ENCODE results near the gene WDR47. TPM values are rescaled to one million over a fixed set of nuclear protein-coding genes. Genes with fewer than 3 reads are reported as not detected.

Gene WDR47
- total RNA-seq, 2 experiments from 2014 or later: 10.6 to 10.9 TPM

DNA sequence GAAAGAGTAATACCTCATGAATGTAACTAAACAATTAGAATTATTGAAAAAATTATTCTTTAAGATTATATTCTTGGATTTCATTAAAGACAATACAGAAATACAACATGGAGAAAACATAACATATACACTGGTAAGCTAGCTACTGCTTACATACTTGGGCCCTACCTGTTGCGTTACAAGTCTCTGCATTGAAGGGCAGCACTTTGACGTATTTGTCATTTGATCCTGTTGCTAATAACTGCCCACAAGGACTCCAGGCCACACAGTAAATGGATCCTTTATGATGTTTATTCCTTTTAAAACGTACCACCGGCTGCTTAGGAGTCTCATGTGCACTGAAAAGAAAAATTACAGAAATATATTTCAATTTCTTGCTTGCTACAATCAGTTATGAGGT is 58.8 kb downstream of the WDR47 start:
- ChIA-PET POLR2A (interaction anchor here (0.9 kb wide), 1 partner anchor 11 kb away, joined by 3 read pairs; no protein-coding TSS in a partner anchor), CTCF (no interaction called here)
- H3K4me3 Mint-ChIP-seq: no peak overlapping the region
- no peak overlapping the region for H3K27ac Mint-ChIP-seq
- H3K27me3 Mint-ChIP-seq: no peaks in the 10 kb centered on the region
- H3K4me1 Mint-ChIP-seq: no peaks in the 10 kb centered on the region
- H3K9me3 Mint-ChIP-seq: no peaks in the 10 kb centered on the region
- H3K36me3 Mint-ChIP-seq (ENCODE audit: low read depth): peaks cover 6% of the 10 kb centered on the region
- DNase-seq: no peak

DNA sequence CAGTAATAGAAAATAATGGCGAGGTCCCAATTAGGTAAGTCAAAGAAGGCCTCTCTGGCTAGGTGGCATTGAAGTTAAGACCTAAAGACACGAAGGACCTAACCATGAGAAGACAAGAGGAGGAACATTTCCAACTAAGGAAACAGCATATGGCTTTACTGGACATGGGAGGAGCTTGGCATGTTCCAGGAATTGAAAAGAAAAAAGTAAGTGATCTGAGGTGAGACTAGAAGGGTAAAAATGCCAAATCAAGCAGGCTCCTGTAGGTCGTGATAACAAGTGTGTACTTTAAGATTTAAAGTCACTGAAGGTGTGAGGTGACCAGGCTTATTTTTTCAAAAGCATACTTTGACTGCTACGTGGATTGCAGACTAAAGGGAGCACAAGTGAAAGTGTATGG is 65.2 kb downstream of the WDR47 start:
- H3K4me3 Mint-ChIP-seq: no peak overlapping the region
- CTCF ChIA-PET: interaction anchor here (0.6 kb wide), 1 partner anchor 21 kb away, joined by 4 read pairs; no protein-coding TSS in a partner anchor
- no peaks in the 10 kb centered on the region for H3K27me3 Mint-ChIP-seq
- POLR2A ChIA-PET: no interaction called here
- peaks cover 13% of the 10 kb centered on the region for H3K36me3 Mint-ChIP-seq (ENCODE audit: low read depth)
- no peaks in the 10 kb centered on the region for H3K9me3 Mint-ChIP-seq
- H3K4me1 Mint-ChIP-seq: peaks cover 6% of the 10 kb centered on the region
- no peak overlapping the region for H3K27ac Mint-ChIP-seq
- no peak for DNase-seq

DNA sequence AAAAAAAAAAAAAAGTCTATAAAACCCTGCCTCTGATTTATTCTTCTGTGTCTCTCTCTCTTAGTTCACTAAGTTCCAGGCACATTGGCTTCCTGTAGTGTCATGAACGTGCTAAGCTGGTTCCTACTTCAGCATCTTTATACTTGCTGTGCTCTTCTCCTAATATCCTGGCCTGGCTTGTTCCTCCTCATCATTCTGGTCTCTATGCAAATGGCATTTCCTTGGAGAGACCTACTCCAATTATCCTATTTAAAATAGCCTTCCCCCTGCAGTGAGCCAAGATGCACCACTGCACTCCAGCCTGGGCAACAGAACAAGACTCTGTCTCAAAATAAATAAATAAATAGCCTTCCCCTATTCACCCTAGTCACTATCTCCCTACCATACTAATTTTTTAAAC is 69.0 kb downstream of the WDR47 start:
- Mint-ChIP-seq H3K36me3 (ENCODE audit: low read depth) (peaks cover 24% of the 10 kb centered on the region), H3K27me3 (no peaks in the 10 kb centered on the region), H3K27ac (no peak overlapping the region), H3K4me1 (peaks cover 6% of the 10 kb centered on the region), H3K4me3 (no peak overlapping the region), H3K9me3 (no peaks in the 10 kb centered on the region)
- ChIA-PET CTCF (no interaction called here), POLR2A (no interaction called here)
- DNase-seq: no peak

DNA sequence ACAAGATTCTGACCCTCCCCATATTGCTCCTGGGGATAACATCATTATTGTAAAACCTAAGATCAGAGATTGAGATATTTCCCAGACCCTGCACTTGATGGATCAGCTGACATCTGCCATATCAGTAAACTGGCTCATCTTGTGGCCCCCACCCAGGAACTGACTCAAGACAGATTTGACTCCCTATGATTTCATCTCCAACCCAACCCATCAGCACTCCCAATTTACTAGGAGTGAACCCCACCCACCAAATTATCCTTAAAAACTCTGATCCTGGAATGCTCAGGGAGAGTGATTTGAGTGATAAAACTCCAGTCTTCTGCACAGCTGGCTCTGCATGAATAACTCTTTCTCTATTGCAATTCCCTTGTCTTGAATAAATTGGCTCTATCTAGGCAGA is 72.6 kb downstream of the WDR47 start:
- Mint-ChIP-seq H3K27ac (no peak overlapping the region), H3K4me3 (no peak overlapping the region), H3K9me3 (no peaks in the 10 kb centered on the region), H3K27me3 (no peaks in the 10 kb centered on the region), H3K36me3 (ENCODE audit: low read depth) (peaks cover 26% of the 10 kb centered on the region), H3K4me1 (peaks cover 2% of the 10 kb centered on the region)
- ChIA-PET POLR2A (no interaction called here), CTCF (no interaction called here)
- DNase-seq: no peak

DNA sequence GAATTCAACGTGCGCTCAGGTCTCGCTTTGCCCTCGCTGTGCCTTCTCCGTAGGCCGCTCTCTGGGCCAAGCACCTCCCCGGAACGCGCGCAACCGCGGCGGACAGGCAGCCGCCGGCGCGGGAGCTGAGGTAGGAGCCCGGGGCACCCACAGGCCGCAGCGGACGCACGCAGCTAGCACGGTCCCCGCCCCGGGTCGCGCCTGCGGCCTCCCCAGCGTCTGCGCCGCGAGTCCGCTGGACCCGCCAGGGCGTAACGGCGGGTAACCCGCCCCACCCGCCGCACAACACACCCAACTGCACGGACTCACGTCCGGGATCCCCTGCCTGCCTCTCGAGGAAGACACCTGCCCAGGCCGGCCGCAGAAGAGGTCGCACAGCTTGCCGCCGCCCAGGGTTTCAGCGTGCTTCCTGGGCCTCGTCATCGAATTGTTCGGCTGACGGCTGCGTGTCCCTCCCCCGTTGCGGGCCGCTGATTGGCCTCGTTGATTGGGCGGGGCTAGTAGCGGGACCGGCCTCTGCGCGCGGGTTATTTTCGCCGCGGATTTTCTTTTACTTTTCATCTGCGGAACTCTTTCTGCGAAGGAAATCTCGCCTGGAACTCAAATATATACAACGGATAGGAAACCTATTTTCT is 78.7 kb downstream of the WDR47 start, which contains the start of gene CLCC1:
Gene CLCC1 (minus strand): TSS at position 433 of the 635 bp plus-strand sequence. CDS start 13,047 bp downstream, outside the sequence.
- Mint-ChIP-seq H3K27ac (peak within 1 kb of the TSS; percentile 93), H3K27me3 (no peaks in the 10 kb centered on the region), H3K4me1 (peaks cover 42% of the 10 kb centered on the region), H3K4me3 (peak within 1 kb of the TSS; percentile 82), H3K9me3 (no peaks in the 10 kb centered on the region), H3K36me3 (ENCODE audit: low read depth) (peaks cover 25% of the 10 kb centered on the region)
- DNase-seq: peak; percentile 96
- POLR2A ChIA-PET: interaction anchor here (0.6 to 3.0 kb wide), 20 partner anchors 10 to 463 kb away, joined by 3 to 21 read pairs (median 4); partner anchors contain the start of genes EEIG2, GPSM2, HENMT1 and PRPF38B
- CTCF ChIA-PET: interaction anchor here (0.7 to 1.8 kb wide), 7 partner anchors 86 to 438 kb away, joined by 3 to 5 read pairs (median 3); a partner anchor contains a TSS

DNA sequence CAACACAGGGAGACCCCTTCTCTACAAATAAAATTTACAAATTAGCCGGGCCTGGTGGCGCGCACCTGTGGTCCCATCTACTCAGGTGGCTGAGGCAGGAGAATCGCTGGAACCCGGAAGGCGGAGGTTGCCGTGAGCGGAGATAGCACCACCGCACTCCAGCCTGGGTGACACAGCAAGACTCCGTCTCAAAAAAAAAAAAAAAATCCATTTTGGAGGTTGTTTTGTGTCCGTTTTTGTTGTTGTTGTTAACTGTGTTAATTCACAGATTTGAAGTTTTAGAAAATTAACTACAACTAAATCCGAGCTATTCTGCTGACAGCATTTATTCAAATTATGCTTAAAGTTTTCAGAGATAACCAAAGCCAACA is 79.2 kb downstream of the WDR47 start:
- Mint-ChIP-seq H3K27ac (peak overlapping the region; percentile 88), H3K27me3 (peaks cover 2% of the 10 kb centered on the region), H3K9me3 (no peaks in the 10 kb centered on the region), H3K4me1 (peaks cover 46% of the 10 kb centered on the region), H3K36me3 (ENCODE audit: low read depth) (peaks cover 27% of the 10 kb centered on the region), H3K4me3 (peak overlapping the region; percentile 82)
- ChIA-PET CTCF (interaction anchor here (0.7 to 1.8 kb wide), 7 partner anchors 65 to 439 kb away, joined by 3 to 5 read pairs (median 3); a partner anchor contains a TSS), POLR2A (interaction anchor here (0.6 to 3.0 kb wide), 17 partner anchors 10 to 463 kb away, joined by 3 to 21 read pairs (median 5); partner anchors contain the start of genes EEIG2, GPSM2, HENMT1 and PRPF38B)
- DNase-seq: peak; percentile 51

DNA sequence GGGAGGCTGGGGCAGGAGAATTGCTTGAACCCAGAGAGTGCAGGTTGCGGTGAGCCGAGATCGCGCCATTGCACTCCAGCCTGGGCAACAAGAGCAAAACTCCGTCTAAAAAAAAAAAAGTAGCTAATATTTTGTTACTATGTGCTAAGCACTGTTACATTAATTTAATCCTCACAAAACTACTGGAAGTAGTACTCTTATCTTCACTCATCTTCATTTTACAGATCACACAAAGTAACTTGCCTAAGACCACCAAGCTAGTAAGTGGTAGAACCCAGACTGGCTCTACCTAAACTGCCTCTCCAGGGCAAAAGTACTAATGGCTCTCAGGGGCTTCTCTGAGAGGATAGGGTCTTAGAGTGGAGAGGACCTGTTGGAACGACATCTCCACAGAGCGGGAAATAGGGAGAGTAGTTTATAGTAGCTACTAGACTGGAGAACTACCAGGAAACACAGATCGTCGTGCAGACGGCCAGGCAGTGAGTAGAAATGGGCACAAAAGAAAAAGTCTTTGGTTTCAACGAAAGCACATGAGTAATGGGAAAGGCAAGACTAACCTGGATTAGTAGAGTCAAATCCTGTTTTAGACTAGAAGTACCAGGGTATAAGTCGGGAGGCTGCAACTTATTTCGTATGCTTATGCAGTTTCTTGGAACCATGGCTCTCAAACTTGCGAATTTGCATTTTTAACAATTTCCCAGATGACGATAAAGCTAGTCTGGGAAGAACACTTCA is 80.0 kb downstream of the WDR47 start:
- ChIA-PET POLR2A (interaction anchor here (1.0 to 3.0 kb wide), 10 partner anchors 9 to 402 kb away, joined by 4 to 21 read pairs (median 8); partner anchors contain the start of genes EEIG2, HENMT1, PRPF38B and WDR47), CTCF (interaction anchor here (0.7 to 1.8 kb wide), 5 partner anchors 32 to 150 kb away, joined by 3 to 5 read pairs (median 3); no protein-coding TSS in a partner anchor)
- peaks cover 53% of the 10 kb centered on the region for H3K4me1 Mint-ChIP-seq
- peak overlapping the region; percentile 82 for H3K4me3 Mint-ChIP-seq
- no peaks in the 10 kb centered on the region for H3K9me3 Mint-ChIP-seq
- no peak for DNase-seq
- H3K36me3 Mint-ChIP-seq (ENCODE audit: low read depth): peaks cover 26% of the 10 kb centered on the region
- peaks cover 3% of the 10 kb centered on the region for H3K27me3 Mint-ChIP-seq
- peak overlapping the region; percentile 88 for H3K27ac Mint-ChIP-seq

DNA sequence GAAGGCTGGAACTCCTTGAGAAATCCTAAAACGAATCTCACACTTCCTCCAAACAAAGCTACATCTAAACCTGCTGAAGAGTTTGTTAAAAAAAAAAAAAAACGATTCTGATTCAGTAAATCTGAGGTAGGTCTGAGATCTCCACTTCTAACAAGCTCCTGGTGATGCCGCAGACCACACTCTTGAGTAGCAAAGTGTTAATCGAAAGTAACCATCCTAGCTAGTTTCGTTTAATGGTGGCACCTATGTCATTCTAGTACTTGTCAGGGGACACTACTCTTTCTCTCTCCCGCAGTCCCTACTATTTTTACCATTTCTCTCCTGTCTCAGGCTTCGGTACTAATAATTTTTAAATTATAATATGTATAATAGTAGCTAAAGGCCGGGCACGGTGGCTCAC is 80.7 kb downstream of the WDR47 start:
- peak; percentile 49 for DNase-seq
- Mint-ChIP-seq H3K9me3 (peaks cover under 1% of the 10 kb centered on the region), H3K27ac (no peak overlapping the region), H3K4me1 (peaks cover 61% of the 10 kb centered on the region), H3K36me3 (ENCODE audit: low read depth) (peaks cover 30% of the 10 kb centered on the region), H3K4me3 (no peak overlapping the region), H3K27me3 (peaks cover 3% of the 10 kb centered on the region)
- ChIA-PET POLR2A (interaction anchor here (0.8 to 3.0 kb wide), 6 partner anchors 8 to 401 kb away, joined by 3 to 21 read pairs (median 7); partner anchors contain the start of genes EEIG2, HENMT1, PRPF38B and WDR47), CTCF (interaction anchor here (0.7 to 1.1 kb wide), 3 partner anchors 31 to 139 kb away, joined by 3 to 5 read pairs (median 3); no protein-coding TSS in a partner anchor)

DNA sequence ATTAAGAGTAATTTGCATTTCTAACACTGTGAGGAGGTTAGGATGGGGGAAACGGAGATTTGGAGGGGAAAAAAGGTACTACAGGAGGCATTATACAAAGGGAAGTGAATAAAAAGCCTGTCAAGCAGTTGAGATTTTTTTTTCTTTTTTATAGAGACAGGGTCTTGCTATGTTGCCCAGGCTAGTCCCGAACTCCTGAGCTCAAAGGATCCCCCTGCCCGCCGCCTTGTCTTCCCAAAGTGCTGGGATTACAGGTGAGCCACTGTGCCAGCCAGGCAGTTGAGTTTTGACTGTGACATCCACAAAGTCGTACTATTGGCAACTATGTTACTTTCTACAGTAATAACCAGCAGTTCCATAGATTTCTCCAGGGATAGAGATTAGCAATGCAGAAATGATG is 81.2 kb downstream of the WDR47 start:
- Mint-ChIP-seq H3K27ac (no peak overlapping the region), H3K4me3 (no peak overlapping the region), H3K27me3 (peaks cover 3% of the 10 kb centered on the region), H3K9me3 (peaks cover 5% of the 10 kb centered on the region), H3K36me3 (ENCODE audit: low read depth) (peaks cover 34% of the 10 kb centered on the region), H3K4me1 (peaks cover 65% of the 10 kb centered on the region)
- ChIA-PET POLR2A (interaction anchor here (0.8 to 3.0 kb wide), 6 partner anchors 8 to 400 kb away, joined by 3 to 21 read pairs (median 7); partner anchors contain the start of genes EEIG2, HENMT1, PRPF38B and WDR47), CTCF (interaction anchor here (0.7 to 1.1 kb wide), 2 partner anchors 131 to 140 kb away, joined by 3 to 5 read pairs; no protein-coding TSS in a partner anchor)
- DNase-seq: no peak

DNA sequence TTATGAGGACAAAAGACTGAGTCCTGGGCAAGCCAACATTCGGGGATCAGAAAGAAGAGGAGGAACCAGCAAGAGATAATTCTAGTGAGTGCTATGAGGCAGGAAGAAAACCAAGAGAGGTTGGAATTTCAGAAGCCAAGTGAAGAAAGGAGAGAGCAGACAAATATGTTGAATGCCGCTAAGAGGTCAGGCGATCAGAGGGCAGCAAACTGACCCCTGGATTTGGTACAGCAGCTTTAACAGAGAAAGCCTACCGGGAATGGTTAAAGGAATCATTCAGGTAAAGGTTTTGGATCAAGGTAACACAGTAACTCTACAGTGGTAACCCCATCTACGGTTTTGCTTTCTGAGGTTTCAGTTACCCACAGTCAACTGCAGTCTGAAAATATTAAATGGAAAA is 84.0 kb downstream of the WDR47 start:
- peaks cover 12% of the 10 kb centered on the region for H3K9me3 Mint-ChIP-seq
- H3K4me3 Mint-ChIP-seq: no peak overlapping the region
- H3K27me3 Mint-ChIP-seq: peaks cover 3% of the 10 kb centered on the region
- H3K27ac Mint-ChIP-seq: no peak overlapping the region
- H3K36me3 Mint-ChIP-seq (ENCODE audit: low read depth): peaks cover 62% of the 10 kb centered on the region
- CTCF ChIA-PET: interaction anchor here (0.6 to 1.6 kb wide), 2 partner anchors 142 to 246 kb away, joined by 6 read pairs; no protein-coding TSS in a partner anchor
- no peak for DNase-seq
- H3K4me1 Mint-ChIP-seq: peaks cover 66% of the 10 kb centered on the region
- POLR2A ChIA-PET: interaction anchor here (0.7 to 1.4 kb wide), 2 partner anchors 10 to 27 kb away, joined by 3 read pairs; no protein-coding TSS in a partner anchor

DNA sequence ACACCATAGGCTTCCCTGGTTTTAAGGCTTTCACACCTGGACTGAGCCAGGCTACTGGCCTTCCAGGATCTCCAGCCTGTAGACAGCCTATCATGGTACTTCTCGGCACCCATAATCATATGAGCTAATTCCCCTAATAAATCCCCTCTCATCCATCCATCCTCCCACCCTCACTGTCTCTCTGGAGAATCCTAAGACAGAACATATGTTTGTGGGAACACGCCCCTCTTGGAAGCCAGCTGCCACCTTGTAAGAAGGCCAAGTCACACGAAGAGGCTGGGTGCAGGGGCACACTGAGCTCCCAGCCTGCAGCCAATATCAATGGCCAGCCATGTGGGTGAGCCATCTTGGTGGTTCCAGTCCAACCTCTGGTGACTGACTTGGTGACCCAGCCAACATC is 86.0 kb downstream of the WDR47 start:
- Mint-ChIP-seq H3K4me3 (no peak overlapping the region), H3K27ac (peak overlapping the region; percentile 77), H3K27me3 (peaks cover 3% of the 10 kb centered on the region), H3K9me3 (peaks cover 12% of the 10 kb centered on the region), H3K4me1 (peaks cover 50% of the 10 kb centered on the region), H3K36me3 (ENCODE audit: low read depth) (peaks cover 59% of the 10 kb centered on the region)
- CTCF ChIA-PET: interaction anchor here (1.6 kb wide), 1 partner anchor 309 kb away, joined by 5 read pairs; no protein-coding TSS in a partner anchor
- POLR2A ChIA-PET: no interaction called here
- no peak for DNase-seq

DNA sequence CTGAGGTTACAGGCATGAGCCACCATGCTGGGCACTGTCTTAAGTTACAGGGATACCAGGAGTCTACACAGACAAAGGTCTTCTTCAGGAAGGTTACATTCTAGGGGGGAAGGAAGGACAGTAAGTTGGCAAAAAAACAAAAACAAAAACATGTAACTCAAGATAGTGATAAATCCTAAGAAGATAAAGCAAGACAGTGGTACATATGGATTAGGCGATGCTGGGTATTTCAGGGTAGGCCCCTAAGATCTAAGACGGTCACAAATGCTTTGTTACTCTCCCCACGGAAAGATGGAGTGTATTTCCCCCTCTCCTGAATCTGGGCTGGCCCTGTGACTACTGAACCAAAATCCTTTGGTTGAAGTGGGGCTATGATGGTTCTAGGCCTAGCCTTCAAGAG is 86.8 kb downstream of the WDR47 start:
- H3K27ac Mint-ChIP-seq: no peak overlapping the region
- H3K27me3 Mint-ChIP-seq: peaks cover 3% of the 10 kb centered on the region
- peaks cover 12% of the 10 kb centered on the region for H3K9me3 Mint-ChIP-seq
- no peak overlapping the region for H3K4me3 Mint-ChIP-seq
- no peak for DNase-seq
- POLR2A ChIA-PET: no interaction called here
- peaks cover 53% of the 10 kb centered on the region for H3K36me3 Mint-ChIP-seq (ENCODE audit: low read depth)
- CTCF ChIA-PET: no interaction called here
- H3K4me1 Mint-ChIP-seq: peaks cover 43% of the 10 kb centered on the region
